ENCODE data around the gene RNF217. TPM values are rescaled to one million over a fixed set of nuclear protein-coding genes. Genes with fewer than 3 reads are reported as not detected.
"Not testable (repeated sequence)": the region's sequence is repeated elsewhere in the genome, so short reads cannot be mapped to it uniquely, and the experiment has no call there.

Gene RNF217
- total RNA-seq, 2 experiments from 2014 or later = 0.04 to 0.13 TPM

GRCh38 chr6:125046107-125046925, 84.1 kb downstream of the RNF217 start:
- ChIA-PET POLR2A (no interaction called here), CTCF (no interaction called here)

GRCh38 chr6:125048274-125048673, 86.0 kb downstream of the RNF217 start:
- CTCF ChIA-PET = no interaction called here
- POLR2A ChIA-PET = no interaction called here

- CTCF ChIA-PET = no interaction called here
- POLR2A ChIA-PET = no interaction called here
Measured at GRCh38 chr6:125050663-125051318, 88.6 kb downstream of the RNF217 start.

- ChIA-PET CTCF (no interaction called here), POLR2A (no interaction called here)
Measured at GRCh38 chr6:125053809-125054208, 91.6 kb downstream of the RNF217 start.

- ChIA-PET POLR2A (no interaction called here), CTCF (no interaction called here)
Measured at GRCh38 chr6:125054331-125054730, 92.1 kb downstream of the RNF217 start.

- POLR2A ChIA-PET = no interaction called here
Measured at GRCh38 chr6:125057392-125058246, 95.4 kb downstream of the RNF217 start.

GRCh38 chr6:125058546-125058945, 96.3 kb downstream of the RNF217 start:
- ChIA-PET POLR2A (no interaction called here), CTCF (no interaction called here)

More at GRCh38 chr6:125057392-125058246, 95.4 kb downstream of the RNF217 start:
- CTCF ChIA-PET = no interaction called here

GRCh38 chr6:125063307-125063706, 101.1 kb downstream of the RNF217 start:
- CTCF ChIA-PET = no interaction called here
- POLR2A ChIA-PET = no interaction called here

GRCh38 chr6:125066140-125066539, 103.9 kb downstream of the RNF217 start:
- CTCF ChIA-PET = no interaction called here
- POLR2A ChIA-PET = no interaction called here

GRCh38 chr6:125066964-125067363, 104.7 kb downstream of the RNF217 start:
- ChIA-PET CTCF (no interaction called here), POLR2A (no interaction called here)

- CTCF ChIA-PET = interaction anchor here (0.5 kb wide), 1 partner anchor 59 kb away, joined by 3 read pairs; no protein-coding TSS in a partner anchor
- POLR2A ChIA-PET = no interaction called here
Measured at GRCh38 chr6:125067552-125067951, 105.3 kb downstream of the RNF217 start.

- ChIA-PET CTCF (no interaction called here), POLR2A (no interaction called here)
Measured at GRCh38 chr6:125073071-125073470, 110.8 kb downstream of the RNF217 start.

GRCh38 chr6:125074120-125074519, 111.9 kb downstream of the RNF217 start:
- POLR2A ChIA-PET = no interaction called here
- CTCF ChIA-PET = no interaction called here

- POLR2A ChIA-PET, CTCF ChIA-PET: not testable (repeated sequence)
Measured at GRCh38 chr6:125075073-125075472, 112.8 kb downstream of the RNF217 start.

GRCh38 chr6:125075741-125076481, 113.7 kb downstream of the RNF217 start:
- POLR2A ChIA-PET = no interaction called here
- CTCF ChIA-PET = no interaction called here

- POLR2A ChIA-PET = no interaction called here
- CTCF ChIA-PET = no interaction called here
Measured at GRCh38 chr6:125076482-125076742, 114.2 kb downstream of the RNF217 start.

GRCh38 chr6:125077453-125077852, 115.2 kb downstream of the RNF217 start:
- POLR2A ChIA-PET = no interaction called here
- CTCF ChIA-PET = no interaction called here

- ChIA-PET POLR2A (no interaction called here), CTCF (no interaction called here)
Measured at GRCh38 chr6:125078602-125079321, 116.5 kb downstream of the RNF217 start.

GRCh38 chr6:125082908-125083683, 120.9 kb downstream of the RNF217 start:
- ChIA-PET CTCF (no interaction called here), POLR2A (no interaction called here)
